Measurements from ENCODE around the gene SPOP. TPM values are rescaled to one million over a fixed set of nuclear protein-coding genes. Genes with fewer than 3 reads are reported as not detected.

SPOP gene
- total RNA-seq, 8 experiments from 2014 or later = 39.4 to 61.7 (median 45.4) TPM

GRCh38 chr17:49582055-49582722, 95.7 kb downstream of the SPOP start:
- Histone ChIP-seq H3K27ac (no peak overlapping the region), H3K4me1 (replicated peaks in 1 of 2) (peaks cover 0 to 4% of the 10 kb centered on the region in 2 donors), H3K4me3 (no peak overlapping the region)
- ATAC-seq (replicated peaks in 6 of 8) = no peak
- in situ Hi-C loops (cut with MboI; ENCODE audit: low pct_unique_long_range_greater_than_20kb in 2 of 9, low sequenced_read_pairs in 9 of 9, unreplicated experiment in 9 of 9) = no loop called here
- WGBS, 10 experiments = 80 to 100% (median 80%) methylated on average over 1 to 7 of the region's 12 CpGs; no CpG with 5 or more reads in 4 of the 10 experiments

- H3K4me1 ChIP-seq (replicated peaks in 1 of 2) = peaks cover 0 to 4% of the 10 kb centered on the region in 2 donors
- no peak overlapping the region for H3K4me3 ChIP-seq
- no peak overlapping the region for H3K27ac ChIP-seq
- in situ Hi-C loops (cut with MboI; ENCODE audit: low pct_unique_long_range_greater_than_20kb in 2 of 9, low sequenced_read_pairs in 9 of 9, unreplicated experiment in 9 of 9) = no loop called here
- ATAC-seq (replicated peaks in 6 of 8) = no peak
- 25 to 100% (median 70%) methylated on average over 1 to 2 of the region's 6 CpGs; no CpG with 5 or more reads in 6 of the 10 experiments for WGBS, 10 experiments
Observed at GRCh38 chr17:49581648-49581998, 96.3 kb downstream of the SPOP start.

- peak in 2 of 8 experiments; percentile 7 to 16 for ATAC-seq (replicated peaks in 6 of 8)
- WGBS, 10 experiments = 70 to 100% (median 80%) methylated on average over 1 to 9 of the region's 12 CpGs; no CpG with 5 or more reads in 5 of the 10 experiments
- Histone ChIP-seq H3K4me3 (no peak overlapping the region), H3K27ac (no peak overlapping the region), H3K4me1 (replicated peaks in 1 of 2) (peaks cover 0 to 4% of the 10 kb centered on the region in 2 donors)
- in situ Hi-C loops (cut with MboI; ENCODE audit: low pct_unique_long_range_greater_than_20kb in 2 of 9, low sequenced_read_pairs in 9 of 9, unreplicated experiment in 9 of 9) = no loop called here
Observed at GRCh38 chr17:49580981-49581647, 96.8 kb downstream of the SPOP start.

DNA sequence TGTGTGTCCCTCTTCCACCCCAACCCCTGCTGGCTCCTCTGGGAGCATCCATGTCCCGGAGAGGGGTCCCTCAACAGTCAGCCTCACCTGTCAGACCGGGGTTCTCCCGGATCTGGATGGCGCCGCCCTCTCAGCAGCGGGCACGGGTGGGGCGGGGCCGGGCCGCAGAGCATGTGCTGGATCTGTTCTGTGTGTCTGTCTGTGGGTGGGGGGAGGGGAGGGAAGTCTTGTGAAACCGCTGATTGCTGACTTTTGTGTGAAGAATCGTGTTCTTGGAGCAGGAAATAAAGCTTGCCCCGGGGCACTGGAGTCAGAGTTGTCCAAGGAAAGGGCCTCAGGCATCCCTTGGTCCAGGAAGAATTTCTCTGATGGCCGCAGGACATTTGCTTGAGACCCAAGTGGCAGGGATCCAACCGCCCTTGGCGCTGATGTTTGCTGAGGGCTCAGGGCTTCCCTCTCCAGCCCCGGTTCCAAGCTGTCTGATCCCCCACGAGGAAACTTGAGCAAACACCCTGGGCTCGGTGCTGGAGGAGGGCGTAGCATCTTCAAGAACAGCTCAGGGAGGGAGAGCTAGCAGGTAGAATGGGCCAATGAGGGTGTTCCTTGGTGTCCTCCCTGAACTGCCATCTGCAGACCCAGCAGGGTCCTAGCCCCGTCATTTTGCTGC, 97.7 kb downstream of the SPOP start:
- Histone ChIP-seq H3K4me1 (replicated peaks in 1 of 2) (peaks cover 0 to 4% of the 10 kb centered on the region in 2 donors), H3K4me3 (no peak overlapping the region), H3K27ac (no peak overlapping the region)
- in situ Hi-C loops (cut with MboI; ENCODE audit: low pct_unique_long_range_greater_than_20kb in 2 of 9, low sequenced_read_pairs in 9 of 9, unreplicated experiment in 9 of 9) = no loop called here
- WGBS, 10 experiments = 74 to 100% (median 87%) methylated on average over 1 to 5 of the region's 21 CpGs; no CpG with 5 or more reads in 3 of the 10 experiments
- no peak for ATAC-seq (replicated peaks in 6 of 8)

DNA sequence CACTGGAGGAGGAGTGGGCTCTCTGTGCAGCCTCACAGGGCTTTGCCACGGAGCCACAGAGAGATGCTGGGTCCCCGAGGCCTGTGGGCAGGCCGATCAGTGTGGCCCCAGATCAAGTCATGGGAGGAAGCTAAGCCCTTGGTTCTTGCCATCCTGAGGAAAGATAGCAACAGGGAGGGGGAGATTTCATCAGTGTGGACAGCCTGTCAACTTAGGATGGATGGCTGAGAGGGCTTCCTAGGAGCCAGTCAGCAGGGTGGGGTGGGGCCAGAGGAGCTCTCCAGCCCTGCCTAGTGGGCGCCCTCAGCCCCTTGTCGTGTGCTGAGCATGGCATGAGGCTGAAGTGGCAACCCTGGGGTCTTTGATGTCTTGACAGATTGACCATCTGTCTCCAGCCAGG, 98.4 kb downstream of the SPOP start:
- Histone ChIP-seq H3K4me3 (no peak overlapping the region), H3K27ac (no peak overlapping the region), H3K4me1 (replicated peaks in 1 of 2) (peaks cover 0 to 4% of the 10 kb centered on the region in 2 donors)
- no CpG with 5 or more reads among the region's 5 CpGs for whole genome bisulfite sequencing, 10 experiments
- ATAC-seq (replicated peaks in 6 of 8) = no peak
- in situ Hi-C loops (cut with MboI; ENCODE audit: low pct_unique_long_range_greater_than_20kb in 2 of 9, low sequenced_read_pairs in 9 of 9, unreplicated experiment in 9 of 9) = loop anchor here in 4 of 9 experiments (10.0 kb wide), 3 partner anchors 105 to 415 kb away; partner anchors contain the start of gene DLX3 (in 1 of the 4)

GRCh38 chr17:49578952-49579500, 98.9 kb downstream of the SPOP start:
- in situ Hi-C loops (cut with MboI; ENCODE audit: low pct_unique_long_range_greater_than_20kb in 2 of 9, low sequenced_read_pairs in 9 of 9, unreplicated experiment in 9 of 9) = loop anchor here in 4 of 9 experiments (10.0 kb wide), 3 partner anchors 106 to 416 kb away; partner anchors contain the start of gene DLX3 (in 1 of the 4)
- Histone ChIP-seq H3K4me3 (no peak overlapping the region), H3K27ac (no peak overlapping the region), H3K4me1 (replicated peaks in 1 of 2) (peaks cover 0 to 4% of the 10 kb centered on the region in 2 donors)
- ATAC-seq (replicated peaks in 6 of 8) = no peak
- WGBS, 10 experiments = 50 to 94% (median 87%) methylated on average over 1 to 3 of the region's 17 CpGs; no CpG with 5 or more reads in 7 of the 10 experiments

GRCh38 chr17:49578414-49578813, 99.5 kb downstream of the SPOP start:
- in situ Hi-C loops (cut with MboI; ENCODE audit: low pct_unique_long_range_greater_than_20kb in 2 of 9, low sequenced_read_pairs in 9 of 9, unreplicated experiment in 9 of 9) = loop anchor here in 4 of 9 experiments (10.0 kb wide), 3 partner anchors 106 to 416 kb away; partner anchors contain the start of gene DLX3 (in 1 of the 4)
- WGBS, 10 experiments = 89 to 100% methylated on average over 1 to 9 of the region's 13 CpGs; no CpG with 5 or more reads in 8 of the 10 experiments

DNA sequence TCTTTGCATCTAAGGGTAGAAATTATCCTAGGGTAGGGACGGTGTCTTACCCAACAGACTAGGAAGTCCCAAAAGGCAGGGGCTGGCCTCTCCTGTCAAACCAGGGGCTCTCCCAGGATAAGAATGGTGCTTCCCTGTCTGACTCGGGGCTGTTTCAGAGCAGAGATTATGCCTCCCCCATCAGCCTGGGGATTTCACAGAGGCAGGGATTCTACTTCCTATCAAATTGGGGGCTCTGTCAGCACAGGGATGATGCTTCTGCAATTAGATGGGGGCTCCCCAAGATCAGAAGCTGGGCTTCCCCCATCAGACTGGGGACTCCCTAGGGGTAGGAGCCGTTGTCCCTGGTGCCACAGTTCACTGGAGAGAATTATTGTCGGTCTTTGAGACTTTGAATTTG, 99.9 kb downstream of the SPOP start:
- Histone ChIP-seq H3K27ac (no peak overlapping the region), H3K4me3 (no peak overlapping the region), H3K4me1 (replicated peaks in 1 of 2) (peaks cover 0 to 4% of the 10 kb centered on the region in 2 donors)
- WGBS, 10 experiments = 48 to 80% (median 62%) methylated on average over 1 to 3 of the region's 4 CpGs; no CpG with 5 or more reads in 6 of the 10 experiments
- in situ Hi-C loops (cut with MboI; ENCODE audit: low pct_unique_long_range_greater_than_20kb in 2 of 9, low sequenced_read_pairs in 9 of 9, unreplicated experiment in 9 of 9) = loop anchor here in 4 of 9 experiments (10.0 kb wide), 3 partner anchors 107 to 417 kb away; partner anchors contain the start of gene DLX3 (in 1 of the 4)
- no peak for ATAC-seq (replicated peaks in 6 of 8)

More at GRCh38 chr17:49578414-49578813, 99.5 kb downstream of the SPOP start:
- Histone ChIP-seq H3K27ac (no peak overlapping the region), H3K4me3 (no peak overlapping the region), H3K4me1 (replicated peaks in 1 of 2) (peaks cover 0 to 4% of the 10 kb centered on the region in 2 donors)
- no peak for ATAC-seq (replicated peaks in 6 of 8)

- Histone ChIP-seq H3K4me3 (no peak overlapping the region), H3K27ac (no peak overlapping the region), H3K4me1 (replicated peaks in 1 of 2) (peaks cover 0 to 4% of the 10 kb centered on the region in 2 donors)
- 33 to 100% (median 68%) methylated on average over 1 to 3 of the region's 3 CpGs; no CpG with 5 or more reads in 7 of the 10 experiments for WGBS, 10 experiments
- in situ Hi-C loops (cut with MboI; ENCODE audit: low pct_unique_long_range_greater_than_20kb in 2 of 9, low sequenced_read_pairs in 9 of 9, unreplicated experiment in 9 of 9) = loop anchor here in 4 of 9 experiments (10.0 kb wide), 3 partner anchors 107 to 417 kb away; partner anchors contain the start of gene DLX3 (in 1 of the 4)
- ATAC-seq (replicated peaks in 6 of 8) = no peak
Observed at GRCh38 chr17:49577650-49577934, 100.3 kb downstream of the SPOP start.

DNA sequence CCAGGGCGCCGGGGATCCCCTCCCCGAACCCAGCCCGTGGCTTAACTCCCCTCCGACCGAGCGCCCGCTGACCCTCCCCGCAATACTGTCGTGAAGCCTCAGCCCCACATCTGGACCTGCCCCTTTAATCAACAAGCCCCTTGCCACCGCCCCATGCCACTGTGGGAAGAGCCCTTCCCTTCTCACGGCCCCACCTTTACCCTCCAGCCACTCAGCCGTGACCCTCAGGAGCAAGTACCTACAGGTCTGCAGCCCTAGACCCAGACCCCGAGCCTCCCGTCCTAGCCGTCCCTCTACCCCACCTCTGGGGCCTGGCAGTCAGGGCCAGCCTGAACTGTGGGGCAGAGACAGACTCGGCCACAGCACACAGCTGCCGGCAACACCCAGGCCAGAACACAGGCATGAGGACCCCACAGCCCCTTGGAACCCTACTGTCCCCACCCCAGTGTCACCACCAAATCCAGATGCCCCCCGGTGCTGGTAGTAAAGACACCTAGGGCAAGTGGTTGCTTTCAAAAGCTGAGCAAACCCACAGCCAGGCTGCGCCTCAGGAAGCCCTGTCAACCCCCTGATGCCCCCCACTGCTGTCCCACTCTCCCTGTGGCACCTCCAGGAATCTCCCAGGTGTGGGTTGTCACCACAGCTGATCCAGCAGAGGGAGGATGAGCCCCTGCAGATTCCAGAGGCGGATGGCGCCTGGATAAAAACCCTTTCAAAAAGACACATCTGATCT, 100.8 kb downstream of the SPOP start:
- ATAC-seq (replicated peaks in 6 of 8) = peak in 6 of 8 experiments; percentile 7 to 34 (median 14)
- no peak overlapping the region for H3K27ac ChIP-seq
- WGBS, 10 experiments = 15 to 90% methylated on average over 2 to 4 of the region's 22 CpGs; no CpG with 5 or more reads in 8 of the 10 experiments

GRCh38 chr17:49576088-49576916, 101.6 kb downstream of the SPOP start:
- H3K4me1 ChIP-seq (replicated peaks in 1 of 2) = peaks cover 0 to 4% of the 10 kb centered on the region in 2 donors
- peak overlapping the region; percentile 34 to 48 (median 39) for H3K4me3 ChIP-seq
- 0% methylated on average over 6 of the region's 68 CpGs; no CpG with 5 or more reads in 9 of the 10 experiments for WGBS, 10 experiments
- in situ Hi-C loops (cut with MboI; ENCODE audit: low pct_unique_long_range_greater_than_20kb in 2 of 9, low sequenced_read_pairs in 9 of 9, unreplicated experiment in 9 of 9) = loop anchor here in 4 of 9 experiments (10.0 kb wide), 3 partner anchors 108 to 418 kb away; partner anchors contain the start of gene DLX3 (in 1 of the 4)
- no peak overlapping the region for H3K27ac ChIP-seq
- peak; percentile 76 to 84 (median 80) for ATAC-seq (replicated peaks in 6 of 8)

More for the DNA sequence above, 100.8 kb downstream of the SPOP start:
- in situ Hi-C loops (cut with MboI; ENCODE audit: low pct_unique_long_range_greater_than_20kb in 2 of 9, low sequenced_read_pairs in 9 of 9, unreplicated experiment in 9 of 9) = loop anchor here in 4 of 9 experiments (10.0 kb wide), 3 partner anchors 108 to 418 kb away; partner anchors contain the start of gene DLX3 (in 1 of the 4)
- Histone ChIP-seq H3K4me3 (peak overlapping the region; percentile 34 to 48 (median 39)), H3K4me1 (replicated peaks in 1 of 2) (peaks cover 0 to 4% of the 10 kb centered on the region in 2 donors)
